ENCODE results near the gene PROSER3. TPM values are rescaled to one million over a fixed set of nuclear protein-coding genes. Genes with fewer than 3 reads are reported as not detected.
"Not testable (repeated sequence)": the region's sequence is repeated elsewhere in the genome, so short reads cannot be mapped to it uniquely, and the experiment has no call there.

The PROSER3 gene
- polyA plus RNA-seq, 3 donors: 15.6 to 26.2 (median 26.0) TPM

GRCh38 chr19:35789195-35789977 lies 31.4 kb downstream of the PROSER3 start:
- no peak for DNase-seq

- DNase-seq: no peak
Observed at GRCh38 chr19:35789978-35790944, 32.3 kb downstream of the PROSER3 start.

- DNase-seq: no peak
Observed at GRCh38 chr19:35790981-35791813, 33.2 kb downstream of the PROSER3 start.

- no peak for DNase-seq
Observed at GRCh38 chr19:35791814-35792279, 33.9 kb downstream of the PROSER3 start.

GRCh38 chr19:35792312-35792711 lies 34.3 kb downstream of the PROSER3 start:
- no peak for DNase-seq

- DNase-seq: no peak
Observed at GRCh38 chr19:35792888-35793287, 34.9 kb downstream of the PROSER3 start.

GRCh38 chr19:35793381-35794165 lies 35.6 kb downstream of the PROSER3 start:
- no peak for DNase-seq

- DNase-seq: not testable (repeated sequence)
Observed at GRCh38 chr19:35795564-35795963, 37.6 kb downstream of the PROSER3 start.

- DNase-seq: no peak
Observed at GRCh38 chr19:35796645-35797542, 38.9 kb downstream of the PROSER3 start.

GRCh38 chr19:35797663-35798062 lies 39.7 kb downstream of the PROSER3 start:
- DNase-seq: no peak

- no peak for DNase-seq
Observed at GRCh38 chr19:35801828-35802227, 43.9 kb downstream of the PROSER3 start.

GRCh38 chr19:35805526-35806102 lies 47.6 kb downstream of the PROSER3 start:
- no peak for DNase-seq

GRCh38 chr19:35806597-35806996 lies 48.6 kb downstream of the PROSER3 start:
- DNase-seq: no peak

- DNase-seq: no peak
Observed at GRCh38 chr19:35807633-35808032, 49.7 kb downstream of the PROSER3 start.

- DNase-seq: no peak
Observed at GRCh38 chr19:35811317-35812219, 53.6 kb downstream of the PROSER3 start.

- DNase-seq: no peak
Observed at GRCh38 chr19:35812220-35813042, 54.5 kb downstream of the PROSER3 start, which contains the start of gene PRODH2. Gene PRODH2, minus strand, starts transcription at chr19:35812845. Its CDS starts 40 bp downstream, at chr19:35812805.
